Heart left ventricle (tissue), 13 donors: ENCODE results near the gene CABLES1.

Source experiments
- CTCF ChIP-seq, 12 donors: fragments of 200-600 bp; sonication (generic) in 4 of 12; IDR thresholded peaks; one replicate each; pipeline versions ENCODE4 v1.5.0 to v1.8.0; 2018 to 2022; ENCODE audit warnings: antibody characterized with exemption in 12 of 12, mild to moderate bottlenecking in 5 of 12
- POLR2A ChIP-seq, 2 donors: fragments of 450-650 bp; IDR thresholded peaks; one replicate each; pipeline ENCODE4 v1.6.1; 2017; ENCODE audit warnings: antibody characterized with exemption in 2 of 2, mild to moderate bottlenecking in 2 of 2, moderate library complexity in 2 of 2
- donor health status: ischemic (EF 13 %, LVEDD 7.1; RV severe dilation, severe dysfunction).
- donor health status: DM: no; HTN: yes; CAD: no.
- donor health status: DM: no; HTN: no; CAD: no.
- donor health status: ischemic (EF 25% LVEDD 6.9; RV normal size, moderate dysfunction).
- donor health status: ischemic (EF 25% LVEDD 5.7; RV mildly dilated, moderate dysfunction).
- donor health status: ischemic (EF 35%, LVEDD 5.7; RV mildly dilated, moderate dysfunction).
- donor health status: nonischemic (EF 11% LVEDD 7.7; RV severe dilation, severe dysfunction).
- donor health status: DM: yes; HTN: yes; CAD: no.
- donor health status: PGD.
- donor health status: ischemic (EF 29% LVEDD 5.4; RV normal size, mild dysfunction).
- donor health status: nonischemic (EF 23%, LVEDD 6.1; RV moderate dilation, normal function).

- TF ChIP-seq POLR2A (IDR thresholded peaks at IDR 0.05): no peak
- no peak for TF ChIP-seq CTCF (IDR thresholded peaks at IDR 0.05)
Observed at GRCh38 chr18:23273443-23273966, 138.2 kb downstream of the CABLES1 start.
